ENCODE measurements around the gene CIAPIN1. TPM values are rescaled to one million over a fixed set of nuclear protein-coding genes. Genes with fewer than 3 reads are reported as not detected.

Gene CIAPIN1
- total RNA-seq, 1 experiment from 2014 or later: 68.5 TPM

DNA sequence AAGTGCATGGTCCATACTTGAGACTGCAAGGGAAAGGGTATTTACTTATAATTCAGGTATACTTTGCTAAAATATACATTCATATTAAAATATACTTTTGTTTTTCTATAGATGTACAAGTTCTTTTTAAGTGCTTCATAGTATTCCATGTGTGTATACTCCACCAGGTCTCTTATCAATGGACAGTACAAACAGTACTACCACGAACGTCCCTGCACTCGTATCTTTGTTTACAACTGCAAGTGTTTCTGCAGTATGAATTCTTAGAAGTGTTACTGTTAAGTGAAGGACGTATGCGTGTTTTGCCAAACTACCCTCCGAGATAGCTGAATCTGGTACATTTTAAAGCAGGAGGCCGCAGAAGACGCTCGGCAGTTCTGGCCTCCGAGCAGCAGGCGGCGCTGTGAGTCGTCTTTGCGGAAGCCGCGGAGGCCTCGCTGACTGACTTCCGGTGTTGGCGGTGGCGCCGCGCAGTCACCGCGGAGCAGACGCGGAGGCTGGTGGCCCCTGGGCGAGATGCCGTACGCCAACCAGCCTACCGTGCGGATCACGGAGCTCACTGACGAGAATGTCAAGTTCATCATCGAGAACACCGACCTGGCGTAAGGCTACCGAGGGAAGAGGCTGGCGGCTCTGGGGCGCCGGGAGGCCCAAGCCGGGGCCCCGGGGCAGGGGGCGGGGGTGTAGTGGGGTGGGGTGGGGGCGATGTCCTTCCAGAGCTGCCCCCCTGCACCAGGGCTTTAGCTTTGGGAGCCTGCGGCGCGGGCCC lies 15.2 kb upstream of the CIAPIN1 start, which contains the start of gene POLR2C:
POLR2C (plus strand) TSS at position 471 of the 769 bp plus-strand sequence; CDS start at position 517, 46 bp downstream.
- intact Hi-C loops (cut with micrococcal nuclease): no loop called here
- H3K4me3 ChIP-seq (replicated peaks in 1 of 2; ENCODE audit: low read depth in 1 of 2, low read length in 2 of 2): peak within 1 kb of the TSS; percentile 82 to 94
- peaks cover 39% of the 10 kb centered on the region for H3K79me2 ChIP-seq (ENCODE audit: insufficient read depth, low read length)
- peak within 1 kb of the TSS; percentile 61 for H3K27ac ChIP-seq (ENCODE audit: low read depth, low read length)
- ChIA-PET RAD21 (ENCODE audit: low non-redundant PET in 1 of 2, low total read pairs in 2 of 2, uncharacterized antibody in 2 of 2, unreplicated experiment in 2 of 2) (no interaction called here), POLR2A (interaction anchor here (0.6 to 1.4 kb wide), 4 partner anchors 10 to 332 kb away, joined by 3 to 10 read pairs (median 5); partner anchors contain the start of genes CIAPIN1 and COQ9), CTCF (interaction anchor here (0.8 to 2.6 kb wide), 10 partner anchors 10 to 162 kb away, joined by 3 to 16 read pairs (median 5); partner anchors contain the start of genes CIAPIN1 and COQ9)
- H3K36me3 ChIP-seq (ENCODE audit: control insufficient read depth in 1 of 2, insufficient read depth in 2 of 2, low read length in 2 of 2): peaks cover 41 to 42% of the 10 kb centered on the region in 2 experiments; a peak in 3 of 4 replicates
- H3K9me2 ChIP-seq (ENCODE audit: insufficient read depth): no peaks in the 10 kb centered on the region
- no TSS peak for BruUV-seq (replicated peaks)
- DNase-seq (ENCODE audit: low read depth, low spot score): peak; percentile 72
- peak; percentile 94 for ATAC-seq
- no peaks in the 10 kb centered on the region; the same call in 1 of the 2 replicates for H4K20me1 ChIP-seq (ENCODE audit: insufficient read depth)
- H3K4me1 ChIP-seq (ENCODE audit: control insufficient read depth in 1 of 2, insufficient read depth in 2 of 2, low read length in 2 of 2): peaks cover 8 to 10% of the 10 kb centered on the region in 2 experiments; a peak in 3 of 4 replicates
- H3K9me3 ChIP-seq (ENCODE audit: control insufficient read depth in 1 of 2, insufficient read depth in 1 of 2, low read depth in 1 of 2, low read length in 2 of 2): no peaks in the 10 kb centered on the region
- peak within 1 kb of the TSS; percentile 78 for H3K4me2 ChIP-seq (ENCODE audit: low read length)
- no peak within 1 kb of the TSS for H2AFZ ChIP-seq (ENCODE audit: low read depth, low read length, poor library complexity, severe bottlenecking)
- peak within 1 kb of the TSS; percentile 85 for H3K9ac ChIP-seq (ENCODE audit: low read length)
- H3K27me3 ChIP-seq (ENCODE audit: insufficient read depth, low read length): no peaks in the 10 kb centered on the region
- peak; percentile 42 for TF ChIP-seq SP1 (IDR thresholded peaks at IDR 0.05; ENCODE audit: low read depth)
- TF ChIP-seq ZFX (IDR thresholded peaks at IDR 0.05): peak; percentile 70; the same call in 1 of the 2 replicates
- no peak for TF ChIP-seq RAD21 (IDR thresholded peaks at IDR 0.05; ENCODE audit: low read depth)
- TF ChIP-seq, protein P1, sequence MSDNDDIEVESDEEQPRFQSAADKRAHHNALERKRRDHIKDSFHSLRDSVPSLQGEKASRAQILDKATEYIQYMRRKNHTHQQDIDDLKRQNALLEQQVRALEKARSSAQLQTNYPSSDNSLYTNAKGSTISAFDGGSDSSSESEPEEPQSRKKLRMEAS (IDR thresholded peaks at IDR 0.05): peak; percentile 68
- TF ChIP-seq, protein P2, sequence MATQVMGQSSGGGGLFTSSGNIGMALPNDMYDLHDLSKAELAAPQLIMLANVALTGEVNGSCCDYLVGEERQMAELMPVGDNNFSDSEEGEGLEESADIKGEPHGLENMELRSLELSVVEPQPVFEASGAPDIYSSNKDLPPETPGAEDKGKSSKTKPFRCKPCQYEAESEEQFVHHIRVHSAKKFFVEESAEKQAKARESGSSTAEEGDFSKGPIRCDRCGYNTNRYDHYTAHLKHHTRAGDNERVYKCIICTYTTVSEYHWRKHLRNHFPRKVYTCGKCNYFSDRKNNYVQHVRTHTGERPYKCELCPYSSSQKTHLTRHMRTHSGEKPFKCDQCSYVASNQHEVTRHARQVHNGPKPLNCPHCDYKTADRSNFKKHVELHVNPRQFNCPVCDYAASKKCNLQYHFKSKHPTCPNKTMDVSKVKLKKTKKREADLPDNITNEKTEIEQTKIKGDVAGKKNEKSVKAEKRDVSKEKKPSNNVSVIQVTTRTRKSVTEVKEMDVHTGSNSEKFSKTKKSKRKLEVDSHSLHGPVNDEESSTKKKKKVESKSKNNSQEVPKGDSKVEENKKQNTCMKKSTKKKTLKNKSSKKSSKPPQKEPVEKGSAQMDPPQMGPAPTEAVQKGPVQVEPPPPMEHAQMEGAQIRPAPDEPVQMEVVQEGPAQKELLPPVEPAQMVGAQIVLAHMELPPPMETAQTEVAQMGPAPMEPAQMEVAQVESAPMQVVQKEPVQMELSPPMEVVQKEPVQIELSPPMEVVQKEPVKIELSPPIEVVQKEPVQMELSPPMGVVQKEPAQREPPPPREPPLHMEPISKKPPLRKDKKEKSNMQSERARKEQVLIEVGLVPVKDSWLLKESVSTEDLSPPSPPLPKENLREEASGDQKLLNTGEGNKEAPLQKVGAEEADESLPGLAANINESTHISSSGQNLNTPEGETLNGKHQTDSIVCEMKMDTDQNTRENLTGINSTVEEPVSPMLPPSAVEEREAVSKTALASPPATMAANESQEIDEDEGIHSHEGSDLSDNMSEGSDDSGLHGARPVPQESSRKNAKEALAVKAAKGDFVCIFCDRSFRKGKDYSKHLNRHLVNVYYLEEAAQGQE (IDR thresholded peaks at IDR 0.05; ENCODE audit: low read depth): no peak
- no peak for TF ChIP-seq EZH2phosphoT487 (IDR thresholded peaks at IDR 0.05; ENCODE audit: borderline replicate concordance)
- peak; percentile 74 for TF ChIP-seq ELF1 (IDR thresholded peaks at IDR 0.05; ENCODE audit: borderline replicate concordance, low read depth)
- TF ChIP-seq EGR1 (IDR thresholded peaks at IDR 0.05; ENCODE audit: low read depth): 0 out of 2 replicates have a peak, but pooled peaks have one; percentile 25
- peak; percentile 92 for TF ChIP-seq POLR2A (IDR thresholded peaks at IDR 0.05; ENCODE audit: borderline replicate concordance, extremely low read depth, insufficient read depth, insufficient read length)
- TF ChIP-seq TCF7L2 (IDR thresholded peaks at IDR 0.05; ENCODE audit: borderline replicate concordance, extremely low read depth, insufficient read depth, insufficient read length): peak; percentile 15
- TF ChIP-seq, protein P3, sequence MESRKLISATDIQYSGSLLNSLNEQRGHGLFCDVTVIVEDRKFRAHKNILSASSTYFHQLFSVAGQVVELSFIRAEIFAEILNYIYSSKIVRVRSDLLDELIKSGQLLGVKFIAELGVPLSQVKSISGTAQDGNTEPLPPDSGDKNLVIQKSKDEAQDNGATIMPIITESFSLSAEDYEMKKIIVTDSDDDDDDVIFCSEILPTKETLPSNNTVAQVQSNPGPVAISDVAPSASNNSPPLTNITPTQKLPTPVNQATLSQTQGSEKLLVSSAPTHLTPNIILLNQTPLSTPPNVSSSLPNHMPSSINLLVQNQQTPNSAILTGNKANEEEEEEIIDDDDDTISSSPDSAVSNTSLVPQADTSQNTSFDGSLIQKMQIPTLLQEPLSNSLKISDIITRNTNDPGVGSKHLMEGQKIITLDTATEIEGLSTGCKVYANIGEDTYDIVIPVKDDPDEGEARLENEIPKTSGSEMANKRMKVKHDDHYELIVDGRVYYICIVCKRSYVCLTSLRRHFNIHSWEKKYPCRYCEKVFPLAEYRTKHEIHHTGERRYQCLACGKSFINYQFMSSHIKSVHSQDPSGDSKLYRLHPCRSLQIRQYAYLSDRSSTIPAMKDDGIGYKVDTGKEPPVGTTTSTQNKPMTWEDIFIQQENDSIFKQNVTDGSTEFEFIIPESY (IDR thresholded peaks at IDR 0.05; ENCODE audit: extremely low read depth, insufficient replicate concordance, low read length): no peak
- TF ChIP-seq, protein P4, sequence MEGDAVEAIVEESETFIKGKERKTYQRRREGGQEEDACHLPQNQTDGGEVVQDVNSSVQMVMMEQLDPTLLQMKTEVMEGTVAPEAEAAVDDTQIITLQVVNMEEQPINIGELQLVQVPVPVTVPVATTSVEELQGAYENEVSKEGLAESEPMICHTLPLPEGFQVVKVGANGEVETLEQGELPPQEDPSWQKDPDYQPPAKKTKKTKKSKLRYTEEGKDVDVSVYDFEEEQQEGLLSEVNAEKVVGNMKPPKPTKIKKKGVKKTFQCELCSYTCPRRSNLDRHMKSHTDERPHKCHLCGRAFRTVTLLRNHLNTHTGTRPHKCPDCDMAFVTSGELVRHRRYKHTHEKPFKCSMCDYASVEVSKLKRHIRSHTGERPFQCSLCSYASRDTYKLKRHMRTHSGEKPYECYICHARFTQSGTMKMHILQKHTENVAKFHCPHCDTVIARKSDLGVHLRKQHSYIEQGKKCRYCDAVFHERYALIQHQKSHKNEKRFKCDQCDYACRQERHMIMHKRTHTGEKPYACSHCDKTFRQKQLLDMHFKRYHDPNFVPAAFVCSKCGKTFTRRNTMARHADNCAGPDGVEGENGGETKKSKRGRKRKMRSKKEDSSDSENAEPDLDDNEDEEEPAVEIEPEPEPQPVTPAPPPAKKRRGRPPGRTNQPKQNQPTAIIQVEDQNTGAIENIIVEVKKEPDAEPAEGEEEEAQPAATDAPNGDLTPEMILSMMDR (IDR thresholded peaks at IDR 0.05 in 2 of 3, conservative IDR thresholded peaks at IDR 0.05 in 1 of 3; ENCODE audit: borderline replicate concordance in 1 of 3, insufficient read depth in 1 of 3, low read depth in 2 of 3, low read length in 2 of 3): peak; percentile 62 to 83 (median 80); a peak in 5 of 6 replicates
- TF ChIP-seq CEBPB (IDR thresholded peaks at IDR 0.05; ENCODE audit: low read depth): no peak
- peak; percentile 93 for TF ChIP-seq SIN3A (IDR thresholded peaks at IDR 0.05; ENCODE audit: low read depth)
- TF ChIP-seq CBX3 (IDR thresholded peaks at IDR 0.05; ENCODE audit: low read depth): peak; percentile 94
- TF ChIP-seq EZH2 (IDR thresholded peaks at IDR 0.05): no peak
- TF ChIP-seq YY1 (IDR thresholded peaks at IDR 0.05; ENCODE audit: extremely low read depth, insufficient replicate concordance, low read depth, low read length): peak; percentile 77
- no peak for TF ChIP-seq ZNF274 (IDR thresholded peaks at IDR 0.05; ENCODE audit: low read depth, low read length)
